Chondrocyte (in vitro differentiated cells): ENCODE measurements around the gene ZNRF4. TPM values are rescaled to one million over a fixed set of nuclear protein-coding genes. Genes with fewer than 3 reads are reported as not detected.

ENCODE experiments used
- DNase-seq: peaks from one replicate; pipeline ENCODE4 v3.0.0; 2021; ENCODE audit warnings: mixed read lengths, low spot score
- H3K27ac Mint-ChIP-seq: one replicate; pipeline ENCODE4 v1.8.0; 2021; ENCODE audit warnings: mild to moderate bottlenecking, moderate library complexity, mixed read lengths; ENCODE audit not compliant: unreplicated experiment
- H3K27me3 Mint-ChIP-seq: 2 replicates; pipeline ENCODE4 v1.8.0; 2021; ENCODE audit warnings: low read depth, mixed read lengths
- H3K36me3 Mint-ChIP-seq: 2 replicates; pipeline ENCODE4 v1.8.0; 2021; ENCODE audit warnings: low read depth, mixed read lengths
- H3K4me1 Mint-ChIP-seq: 2 replicates; pipeline ENCODE4 v1.8.0; 2021; ENCODE audit warnings: low read depth, mild to moderate bottlenecking, mixed read lengths
- H3K4me3 Mint-ChIP-seq: one replicate; pipeline ENCODE4 v1.8.0; 2021; ENCODE audit warnings: mild to moderate bottlenecking, moderate library complexity, mixed read lengths; ENCODE audit not compliant: unreplicated experiment
- H3K9me3 Mint-ChIP-seq: 2 replicates; pipeline ENCODE4 v1.8.0; 2021; ENCODE audit warnings: low read depth, mixed read lengths
- total RNA-seq: library from RNA; stranded (reverse); gene quantifications from 3 replicates; pipeline ENCODE4 v1.2.1, GENCODE V29; 2021
- TF ChIP-seq, protein P1 (sequence below): fragments of 200-600 bp; sonication (generic); IDR thresholded peaks from 2 replicates; pipeline ENCODE4 v1.5.0; 2021; ENCODE audit warnings: antibody characterized with exemption, mild to moderate bottlenecking, moderate library complexity

The ZNRF4 gene
- total RNA-seq, 1 donor from 2014 or later, result not detected

DNA sequence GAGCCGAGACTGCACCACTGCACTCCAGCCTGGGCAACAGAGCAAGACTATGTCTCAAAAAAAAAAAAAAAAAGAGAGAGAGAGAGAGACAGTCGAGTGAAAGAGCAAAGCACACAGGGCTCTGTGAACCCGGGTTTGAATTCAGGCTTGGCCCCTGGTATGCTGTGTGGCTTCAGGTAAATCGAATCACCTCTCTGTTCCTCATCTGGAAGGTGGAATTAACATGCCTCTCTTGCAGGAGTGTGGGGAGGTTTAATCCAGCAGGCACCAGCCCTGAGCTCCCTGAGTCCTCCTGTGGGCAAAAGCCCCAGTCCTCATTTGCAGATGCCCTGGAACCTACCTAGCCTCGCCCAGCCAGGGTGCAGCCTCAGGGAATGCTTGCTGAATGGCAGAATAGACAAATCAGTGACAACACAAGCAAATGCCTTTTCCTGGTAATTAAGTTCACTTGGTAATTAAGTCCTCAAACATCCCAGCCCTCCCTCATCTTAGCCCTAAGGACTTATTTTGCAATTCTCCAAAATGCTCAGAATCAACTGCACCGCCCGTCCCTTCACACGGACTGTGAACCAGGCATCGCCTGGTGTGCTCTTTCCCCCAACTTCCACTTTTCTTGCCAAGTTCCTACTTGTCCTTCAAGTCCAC, 4.6 kb upstream of the ZNRF4 start:
- no peak for DNase-seq
- H3K9me3 Mint-ChIP-seq, result no peaks in the 10 kb centered on the region
- TF ChIP-seq, protein P1, sequence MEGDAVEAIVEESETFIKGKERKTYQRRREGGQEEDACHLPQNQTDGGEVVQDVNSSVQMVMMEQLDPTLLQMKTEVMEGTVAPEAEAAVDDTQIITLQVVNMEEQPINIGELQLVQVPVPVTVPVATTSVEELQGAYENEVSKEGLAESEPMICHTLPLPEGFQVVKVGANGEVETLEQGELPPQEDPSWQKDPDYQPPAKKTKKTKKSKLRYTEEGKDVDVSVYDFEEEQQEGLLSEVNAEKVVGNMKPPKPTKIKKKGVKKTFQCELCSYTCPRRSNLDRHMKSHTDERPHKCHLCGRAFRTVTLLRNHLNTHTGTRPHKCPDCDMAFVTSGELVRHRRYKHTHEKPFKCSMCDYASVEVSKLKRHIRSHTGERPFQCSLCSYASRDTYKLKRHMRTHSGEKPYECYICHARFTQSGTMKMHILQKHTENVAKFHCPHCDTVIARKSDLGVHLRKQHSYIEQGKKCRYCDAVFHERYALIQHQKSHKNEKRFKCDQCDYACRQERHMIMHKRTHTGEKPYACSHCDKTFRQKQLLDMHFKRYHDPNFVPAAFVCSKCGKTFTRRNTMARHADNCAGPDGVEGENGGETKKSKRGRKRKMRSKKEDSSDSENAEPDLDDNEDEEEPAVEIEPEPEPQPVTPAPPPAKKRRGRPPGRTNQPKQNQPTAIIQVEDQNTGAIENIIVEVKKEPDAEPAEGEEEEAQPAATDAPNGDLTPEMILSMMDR, result no peak
- H3K27me3 Mint-ChIP-seq, result peaks cover 30% of the 10 kb centered on the region
- H3K27ac Mint-ChIP-seq, result no peak overlapping the region
- peaks cover 3% of the 10 kb centered on the region for H3K4me1 Mint-ChIP-seq
- no peak overlapping the region for H3K4me3 Mint-ChIP-seq
- H3K36me3 Mint-ChIP-seq, result no peaks in the 10 kb centered on the region

DNA sequence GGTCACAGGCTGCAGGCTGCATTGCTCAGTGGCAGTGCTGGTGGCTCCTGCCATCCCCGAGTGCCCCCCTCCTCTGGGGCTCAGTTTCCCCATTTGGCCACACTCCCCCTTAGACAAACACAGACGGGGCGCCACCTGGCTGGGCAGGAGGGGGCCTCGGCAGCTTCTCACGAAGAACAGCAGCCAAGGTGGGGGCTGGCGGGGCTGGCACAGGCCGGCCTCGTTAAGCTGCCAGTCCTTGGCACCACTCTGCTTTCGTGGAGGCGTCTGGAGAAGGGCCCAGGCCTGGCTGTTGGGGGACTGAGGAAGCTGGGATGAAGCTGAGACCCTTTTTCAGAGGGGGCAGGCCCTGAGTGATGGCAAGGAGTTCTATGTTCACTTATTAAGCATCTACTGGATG, 3.7 kb upstream of the ZNRF4 start:
- TF ChIP-seq, protein P1, result no peak
- H3K27ac Mint-ChIP-seq, result no peak overlapping the region
- no peak for DNase-seq
- H3K27me3 Mint-ChIP-seq, result peaks cover 30% of the 10 kb centered on the region
- H3K9me3 Mint-ChIP-seq, result no peaks in the 10 kb centered on the region
- H3K4me3 Mint-ChIP-seq, result no peak overlapping the region
- H3K36me3 Mint-ChIP-seq, result no peaks in the 10 kb centered on the region
- H3K4me1 Mint-ChIP-seq, result peaks cover 3% of the 10 kb centered on the region

DNA sequence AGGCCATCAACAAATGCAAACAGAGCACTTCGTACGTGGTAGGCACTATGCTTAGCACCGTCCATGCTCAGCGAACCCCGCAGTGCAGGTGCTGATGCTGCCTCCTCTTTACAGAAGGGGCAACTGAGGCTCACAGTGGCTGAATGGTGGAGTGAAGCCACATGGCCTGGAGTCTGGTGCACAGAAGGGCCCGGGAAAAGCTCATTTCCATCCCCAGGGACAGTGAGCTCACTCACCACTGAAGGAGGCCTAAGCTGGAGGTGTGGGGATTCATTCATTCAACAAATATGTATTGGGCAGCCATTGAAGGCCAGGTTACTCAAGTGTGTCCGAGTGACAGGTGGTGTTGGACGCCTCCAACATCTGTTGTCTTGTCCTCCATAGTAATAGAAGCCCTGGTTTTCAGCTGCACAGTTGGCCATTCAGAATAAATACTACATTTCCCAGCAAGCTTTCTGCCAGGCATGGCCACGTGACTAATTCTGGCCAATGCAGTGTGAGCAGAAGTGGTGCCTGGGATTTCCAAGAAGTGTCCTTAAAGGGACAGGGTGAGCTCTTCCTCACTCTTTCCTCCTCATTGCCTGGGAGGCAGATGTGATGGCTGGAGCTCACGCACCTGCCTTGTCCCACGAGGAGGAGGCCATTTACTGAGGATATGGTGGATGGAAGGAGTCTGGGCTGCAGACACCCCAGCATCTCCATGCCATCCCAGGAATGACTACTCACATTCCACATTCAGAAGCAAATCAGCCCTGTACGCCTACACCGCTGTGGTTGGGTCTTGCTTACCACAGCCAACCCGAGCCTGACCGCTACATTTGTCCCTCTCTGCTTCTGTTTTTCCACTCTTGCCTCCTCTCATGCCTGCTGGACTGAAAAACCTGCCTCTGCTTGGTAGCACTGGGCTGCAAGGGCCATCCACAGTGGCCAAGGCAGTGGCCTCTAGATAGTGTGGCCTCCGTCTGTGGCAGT, 2.3 kb upstream of the ZNRF4 start:
- Mint-ChIP-seq H3K27ac (no peak overlapping the region), H3K4me1 (peaks cover 2% of the 10 kb centered on the region), H3K27me3 (peaks cover 23% of the 10 kb centered on the region), H3K4me3 (no peak overlapping the region), H3K36me3 (no peaks in the 10 kb centered on the region), H3K9me3 (no peaks in the 10 kb centered on the region)
- no peak for DNase-seq
- TF ChIP-seq, protein P1, result no peak

DNA sequence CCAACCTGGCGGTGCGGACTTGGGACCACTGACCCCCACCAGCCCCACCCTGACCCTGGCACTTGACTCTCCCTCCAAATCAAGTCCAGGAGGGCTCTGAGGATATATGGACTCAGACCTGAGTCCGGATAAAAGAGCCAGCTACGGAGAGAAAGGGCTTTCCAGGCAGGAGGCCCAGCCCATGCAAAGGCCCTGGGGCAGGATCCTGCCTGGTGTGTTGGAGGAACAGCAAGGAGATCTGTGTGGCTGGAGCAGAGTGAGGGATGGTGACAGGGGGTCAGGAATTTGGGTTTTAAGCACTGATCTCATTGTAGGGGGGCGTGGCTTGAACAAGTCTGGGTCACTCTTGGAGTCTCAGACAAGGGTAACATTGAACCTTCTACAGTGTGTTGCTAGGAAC, 474 bp upstream of the ZNRF4 start:
- H3K27ac Mint-ChIP-seq, result no peak overlapping the region
- H3K9me3 Mint-ChIP-seq, result no peaks in the 10 kb centered on the region
- H3K27me3 Mint-ChIP-seq, result peaks cover 13% of the 10 kb centered on the region
- H3K4me1 Mint-ChIP-seq, result no peaks in the 10 kb centered on the region
- no peak for DNase-seq
- H3K4me3 Mint-ChIP-seq, result no peak overlapping the region
- TF ChIP-seq, protein P1, result no peak
- H3K36me3 Mint-ChIP-seq, result no peaks in the 10 kb centered on the region

DNA sequence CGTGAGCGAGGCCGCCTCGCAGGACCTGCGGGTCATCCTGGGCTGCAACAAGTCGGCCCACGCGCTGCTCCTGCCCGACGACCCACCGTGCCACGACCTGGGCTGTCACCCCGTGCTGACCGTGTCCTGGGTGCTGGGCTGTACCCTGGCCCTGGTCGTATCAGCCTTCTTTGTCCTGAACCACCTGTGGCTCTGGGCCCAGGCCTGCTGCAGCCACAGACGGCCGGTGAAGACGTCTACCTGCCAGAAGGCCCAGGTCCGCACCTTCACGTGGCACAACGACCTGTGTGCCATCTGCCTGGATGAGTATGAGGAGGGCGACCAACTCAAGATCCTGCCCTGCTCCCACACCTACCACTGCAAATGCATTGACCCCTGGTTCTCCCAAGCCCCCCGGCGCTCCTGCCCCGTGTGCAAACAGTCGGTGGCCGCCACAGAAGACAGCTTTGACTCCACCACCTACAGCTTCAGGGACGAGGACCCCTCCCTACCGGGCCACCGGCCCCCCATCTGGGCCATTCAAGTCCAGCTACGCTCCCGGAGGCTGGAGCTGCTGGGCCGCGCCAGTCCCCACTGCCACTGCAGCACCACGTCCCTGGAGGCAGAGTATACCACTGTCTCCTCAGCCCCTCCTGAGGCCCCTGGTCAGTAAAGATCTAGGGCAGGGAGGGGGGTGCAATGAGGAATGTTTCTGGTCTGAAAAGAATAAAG, 1.1 kb downstream of the ZNRF4 start:
- no peak for DNase-seq
- Mint-ChIP-seq H3K9me3 (no peaks in the 10 kb centered on the region), H3K27me3 (peaks cover 4% of the 10 kb centered on the region), H3K4me3 (no peak overlapping the region), H3K27ac (no peak overlapping the region), H3K4me1 (no peaks in the 10 kb centered on the region), H3K36me3 (no peaks in the 10 kb centered on the region)
- TF ChIP-seq, protein P1, result no peak
